ENCODE measurements around the gene AFG1L.
"Not testable (repeated sequence)": the region's sequence is repeated elsewhere in the genome, so short reads cannot be mapped to it uniquely, and the experiment has no call there.

Gene AFG1L

DNA sequence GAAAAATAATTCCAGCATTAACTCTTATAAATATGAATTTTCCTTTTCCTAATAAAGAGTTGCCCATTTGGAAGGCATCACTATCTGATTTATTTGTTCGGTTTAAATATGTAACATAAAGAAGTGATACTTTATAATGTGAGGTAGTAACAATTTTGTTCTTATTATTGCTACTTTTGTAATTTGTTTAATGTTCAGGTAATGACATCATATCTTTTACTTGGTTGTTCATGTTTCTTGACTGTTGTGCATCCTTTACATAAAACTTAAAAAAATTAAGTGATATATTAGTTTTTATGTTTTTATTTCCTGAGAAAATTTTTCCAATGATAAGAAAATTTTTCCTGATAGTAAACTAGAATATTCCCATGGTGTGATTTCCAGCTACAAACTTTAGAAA lies 124.6 kb downstream of the AFG1L start:
- DNase-seq, result no peak

GRCh38 chr6:108419934-108420609 lies 125.2 kb downstream of the AFG1L start:
- DNase-seq, result no peak

DNA sequence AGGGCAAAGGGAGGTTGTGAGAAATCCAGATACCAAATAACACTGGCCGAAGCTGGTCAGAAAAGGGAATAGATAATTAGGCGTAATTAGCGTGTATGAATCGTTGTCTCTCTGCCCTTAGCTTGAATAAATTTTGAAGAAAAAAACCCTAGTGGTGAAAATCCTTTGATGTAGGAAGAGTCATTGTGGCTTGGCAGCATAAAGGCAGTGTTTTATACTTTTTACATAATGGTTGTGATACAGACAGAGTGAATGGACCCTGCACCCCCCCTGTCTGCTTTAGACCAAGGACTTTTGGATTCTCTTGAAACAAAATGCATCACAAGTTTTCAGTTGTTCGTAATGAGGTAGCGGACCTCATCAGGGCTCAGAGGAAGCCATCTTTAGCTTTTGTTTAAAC lies 126.5 kb downstream of the AFG1L start:
- no peak for DNase-seq

DNA sequence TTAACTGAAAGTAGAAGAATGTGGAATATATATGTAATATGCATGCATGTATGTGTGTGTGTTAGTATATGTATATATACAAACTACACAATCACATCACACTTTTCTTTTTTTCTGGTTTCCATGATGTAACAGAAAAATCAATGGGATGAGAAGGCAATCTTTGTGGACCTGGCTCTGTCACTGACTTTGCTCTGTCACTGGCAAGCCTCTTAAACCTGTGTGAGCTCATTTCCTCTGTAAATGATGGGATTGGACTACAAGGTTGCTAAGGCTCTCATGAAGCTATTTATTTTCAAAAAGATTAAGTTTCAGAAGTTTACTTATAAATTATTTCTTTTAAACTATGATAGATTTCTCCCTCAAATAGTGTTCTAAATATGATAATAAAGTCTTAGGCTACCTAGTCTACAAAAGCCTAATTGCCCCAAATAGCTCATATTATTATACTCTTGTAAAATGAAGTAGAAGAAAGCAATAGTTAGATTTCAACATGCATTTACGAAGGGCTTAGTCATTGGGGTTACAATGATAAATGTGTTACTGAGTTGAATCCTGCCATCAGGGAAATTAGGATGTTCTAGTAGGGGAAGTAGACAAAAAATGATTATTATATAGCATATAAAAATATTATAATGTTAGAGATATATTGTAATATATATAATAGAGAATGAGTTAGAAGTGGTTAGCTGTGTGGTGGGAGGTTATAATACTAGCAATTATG lies 129.3 kb downstream of the AFG1L start:
- no peak for DNase-seq

GRCh38 chr6:108425428-108425827 lies 130.6 kb downstream of the AFG1L start:
- no peak for DNase-seq

GRCh38 chr6:108432143-108432542 lies 137.3 kb downstream of the AFG1L start:
- no peak for DNase-seq

- DNase-seq, result no peak
These were observed 137.9 kb downstream of the AFG1L start for GRCh38 chr6:108432792-108433191.

DNA sequence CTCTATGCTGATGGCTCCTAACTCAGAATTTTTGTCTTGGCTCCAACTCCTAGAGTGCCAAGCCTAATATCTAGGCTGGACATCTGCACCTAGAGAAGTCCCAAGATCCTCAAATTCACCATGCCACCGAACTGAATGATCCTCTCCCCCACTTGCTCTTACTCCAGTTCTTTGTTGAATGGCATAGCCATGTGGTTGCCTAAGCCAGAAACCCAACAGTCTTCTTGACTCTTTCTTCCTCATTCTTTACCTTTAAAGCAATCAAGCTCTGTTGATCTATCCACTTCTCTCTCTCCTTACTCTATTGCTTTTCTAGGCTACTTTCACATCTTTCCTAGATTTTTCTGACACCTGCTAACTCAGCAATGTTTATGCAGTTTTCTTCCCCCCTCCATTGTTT lies 139.4 kb downstream of the AFG1L start:
- DNase-seq, result no peak

GRCh38 chr6:108435391-108435790 lies 140.5 kb downstream of the AFG1L start:
- no peak for DNase-seq

- no peak for DNase-seq
These were observed 141.9 kb downstream of the AFG1L start for GRCh38 chr6:108436771-108437170.

DNA sequence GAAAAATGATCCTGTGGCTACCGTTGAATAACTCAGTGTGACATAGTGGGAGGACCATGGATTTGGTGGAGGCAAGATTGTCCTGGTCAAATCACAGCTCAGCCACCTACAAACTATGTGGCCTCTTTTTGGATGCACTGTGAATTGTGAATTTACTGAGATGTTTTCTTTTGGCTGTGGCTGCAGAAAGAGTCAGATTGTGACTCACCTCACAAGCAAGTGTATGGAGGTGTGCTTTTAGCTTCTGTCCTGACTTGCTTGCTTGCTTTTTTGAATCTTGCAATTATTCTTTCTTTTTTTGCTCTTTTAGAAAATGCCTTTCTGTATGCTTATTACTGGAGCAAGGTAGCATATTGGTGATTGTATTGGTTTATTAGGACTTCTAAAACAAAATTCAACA lies 143.0 kb downstream of the AFG1L start:
- DNase-seq, result no peak

DNA sequence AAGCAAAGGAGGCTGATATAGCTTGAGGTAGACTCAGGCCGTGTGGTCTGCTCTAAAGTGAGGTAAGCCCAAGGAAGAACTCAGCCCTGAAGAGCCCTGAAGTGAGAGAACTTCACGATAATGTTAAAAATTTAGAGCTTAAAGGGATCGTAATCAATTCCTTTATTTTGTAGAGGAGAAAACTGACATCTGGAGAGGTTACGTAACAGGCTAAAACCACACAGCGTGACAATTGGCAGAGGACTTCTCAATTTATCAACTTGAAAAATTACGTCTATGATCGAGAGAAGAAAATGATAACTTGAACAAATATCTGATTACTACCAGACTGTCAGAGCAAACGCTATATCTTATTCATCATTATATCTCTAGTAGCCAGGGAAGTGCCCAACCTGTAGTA lies 144.1 kb downstream of the AFG1L start:
- DNase-seq, result no peak

DNA sequence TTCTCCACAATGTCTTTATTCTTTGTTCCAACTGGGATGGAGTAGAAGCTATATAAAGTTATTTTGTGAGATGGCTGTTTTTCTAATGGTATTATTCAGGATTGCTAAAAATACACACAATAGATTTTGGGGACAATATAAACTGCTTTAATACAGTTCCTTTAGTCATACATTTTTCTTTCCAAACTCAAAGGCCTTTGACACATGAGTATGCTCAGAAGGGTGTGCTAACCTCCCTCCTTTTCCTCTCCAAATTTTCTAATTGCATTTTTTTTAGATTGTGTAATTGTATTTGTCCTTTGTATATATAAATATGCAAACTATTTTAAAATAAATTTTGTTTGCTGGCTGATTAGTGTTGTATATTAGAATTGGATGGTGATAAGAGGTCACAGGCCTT lies 146.3 kb downstream of the AFG1L start:
- no peak for DNase-seq

- DNase-seq, result no peak
These were observed 148.1 kb downstream of the AFG1L start for GRCh38 chr6:108442770-108443520.

- DNase-seq, result no peak
These were observed 151.8 kb downstream of the AFG1L start for GRCh38 chr6:108446629-108447150.

DNA sequence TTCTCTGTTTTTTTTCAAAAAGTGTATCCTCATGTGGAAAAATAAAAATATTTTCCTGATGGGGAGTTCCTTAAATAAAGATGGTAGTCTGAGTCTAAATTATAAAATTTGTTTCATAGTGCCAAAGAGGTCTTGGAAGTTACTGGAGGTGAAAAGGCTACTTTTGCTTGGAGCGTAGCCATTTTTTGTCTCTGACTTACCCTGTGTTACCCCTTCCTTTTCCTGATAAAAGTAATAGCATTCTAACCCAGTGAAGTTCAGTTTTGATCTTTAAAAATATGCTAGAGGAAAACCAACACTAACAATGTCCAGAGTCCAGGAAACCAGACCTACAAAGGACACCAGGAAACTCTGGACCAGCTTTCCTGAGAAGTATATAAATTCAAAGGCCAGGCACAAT lies 153.6 kb downstream of the AFG1L start:
- DNase-seq, result no peak

- not testable (repeated sequence) for DNase-seq
These were observed 154.9 kb downstream of the AFG1L start for GRCh38 chr6:108449717-108450116.

GRCh38 chr6:108451816-108452215 lies 157.0 kb downstream of the AFG1L start:
- no peak for DNase-seq

DNA sequence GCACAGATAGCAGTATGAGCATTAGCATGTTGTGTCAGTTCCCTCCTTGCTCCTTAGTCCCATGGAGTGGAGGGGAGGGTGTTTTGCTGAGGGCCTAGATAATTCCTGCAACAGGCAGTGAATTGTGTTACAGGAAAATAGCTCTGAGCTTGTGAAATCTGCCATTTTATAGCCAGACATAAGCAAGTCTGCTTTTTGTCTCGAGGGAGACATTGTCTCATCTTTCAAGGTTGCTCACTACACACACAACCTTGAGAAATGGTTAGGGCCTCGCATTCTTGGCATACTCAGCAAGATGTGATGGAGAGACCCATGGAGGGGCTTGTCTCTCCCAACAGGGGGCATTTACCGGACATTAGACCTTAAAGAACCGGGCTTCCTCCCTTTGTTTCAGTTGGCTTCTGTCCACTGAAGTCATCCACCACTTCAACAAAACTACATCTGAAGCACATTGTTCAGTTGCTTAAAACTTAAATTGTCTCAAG lies 157.9 kb downstream of the AFG1L start:
- DNase-seq, result no peak

DNA sequence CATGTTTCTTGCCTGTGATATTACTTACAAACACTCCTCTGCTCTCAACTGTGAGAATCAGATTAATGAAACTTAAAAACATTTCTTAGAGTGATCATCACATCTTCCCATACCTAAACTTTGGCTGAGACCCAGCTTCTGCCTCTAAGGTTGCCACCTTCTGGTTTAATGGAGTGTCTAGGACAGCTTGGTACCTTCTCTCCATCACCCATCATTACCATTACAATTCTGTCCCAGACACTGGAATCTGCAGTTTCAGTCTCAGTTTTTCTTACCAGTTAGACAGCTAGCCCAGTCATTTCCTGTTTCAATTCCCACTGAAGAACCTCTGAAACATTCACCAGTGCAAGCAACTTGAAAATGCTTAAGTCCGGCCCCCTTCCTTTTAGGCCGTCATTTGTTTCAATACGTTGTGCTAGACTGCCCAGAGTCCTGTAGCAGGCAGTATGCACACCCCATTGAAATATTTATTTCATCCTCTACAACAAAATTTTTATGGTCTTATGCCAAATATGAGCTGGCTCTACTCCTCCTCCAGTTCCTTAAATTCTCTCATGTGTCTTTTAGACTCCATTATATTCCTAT lies 158.8 kb downstream of the AFG1L start:
- no peak for DNase-seq

DNA sequence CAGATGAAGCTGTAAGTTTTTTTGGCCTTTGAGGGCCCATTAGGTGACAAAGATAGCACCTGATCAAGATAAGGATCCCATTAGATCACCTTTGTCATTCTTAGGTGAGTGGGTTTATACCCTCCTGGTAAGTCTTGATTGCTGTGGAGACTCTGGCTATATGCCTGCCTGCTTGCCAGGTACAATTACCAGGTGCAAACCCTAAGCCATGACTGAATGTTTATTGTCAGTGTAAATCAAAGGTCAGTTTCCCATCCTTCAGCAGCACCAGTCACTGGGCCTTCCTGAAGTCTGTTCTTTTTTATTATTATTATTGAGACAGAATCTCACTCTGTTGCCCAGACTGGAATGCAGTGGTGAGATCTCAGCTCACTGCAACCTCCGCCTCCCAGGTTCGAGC lies 159.5 kb downstream of the AFG1L start:
- no peak for DNase-seq

DNA sequence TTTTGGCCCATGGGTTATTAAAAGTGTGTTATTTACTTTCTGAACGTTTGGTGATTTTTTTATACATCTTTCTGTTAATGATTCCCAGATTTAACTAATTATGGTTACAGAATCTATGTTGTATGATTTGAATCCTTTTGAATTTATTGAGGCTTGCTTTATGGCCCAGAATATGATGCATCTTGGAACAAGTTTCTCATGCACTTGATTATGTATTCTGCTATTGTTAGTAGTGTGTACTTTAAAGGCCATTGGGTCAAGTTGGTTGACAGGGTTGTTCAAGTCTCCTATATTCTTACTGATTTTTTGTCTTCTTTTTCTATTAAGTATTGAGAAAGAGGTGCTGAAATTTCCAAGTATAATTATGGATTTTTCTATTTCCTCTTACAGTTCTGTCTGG lies 160.8 kb downstream of the AFG1L start:
- DNase-seq, result no peak

DNA sequence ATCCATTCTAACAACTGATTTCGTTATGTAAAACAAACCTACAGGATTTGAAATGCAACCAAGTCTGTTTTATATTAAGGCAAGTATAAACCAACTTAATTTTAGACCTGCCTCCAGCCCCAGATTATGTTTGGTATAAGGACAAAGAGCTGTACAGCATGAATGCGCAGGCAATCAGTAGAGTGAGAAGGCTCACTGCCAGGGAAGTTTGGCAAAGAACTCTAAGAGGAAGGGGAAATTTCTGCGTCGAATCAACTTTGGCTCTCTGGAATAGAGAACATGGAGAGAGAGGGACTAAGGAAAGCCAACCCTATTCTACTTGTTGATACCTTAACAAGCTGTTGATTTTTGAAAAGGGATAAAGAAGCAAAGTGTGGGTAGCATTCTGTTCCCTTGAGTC lies 168.9 kb downstream of the AFG1L start:
- DNase-seq, result no peak
